ENCODE results near the gene SLC9A2. TPM values are rescaled to one million over a fixed set of nuclear protein-coding genes. Genes with fewer than 3 reads are reported as not detected.

The SLC9A2 gene
- total RNA-seq, 6 experiments from 2014 or later: not detected

DNA sequence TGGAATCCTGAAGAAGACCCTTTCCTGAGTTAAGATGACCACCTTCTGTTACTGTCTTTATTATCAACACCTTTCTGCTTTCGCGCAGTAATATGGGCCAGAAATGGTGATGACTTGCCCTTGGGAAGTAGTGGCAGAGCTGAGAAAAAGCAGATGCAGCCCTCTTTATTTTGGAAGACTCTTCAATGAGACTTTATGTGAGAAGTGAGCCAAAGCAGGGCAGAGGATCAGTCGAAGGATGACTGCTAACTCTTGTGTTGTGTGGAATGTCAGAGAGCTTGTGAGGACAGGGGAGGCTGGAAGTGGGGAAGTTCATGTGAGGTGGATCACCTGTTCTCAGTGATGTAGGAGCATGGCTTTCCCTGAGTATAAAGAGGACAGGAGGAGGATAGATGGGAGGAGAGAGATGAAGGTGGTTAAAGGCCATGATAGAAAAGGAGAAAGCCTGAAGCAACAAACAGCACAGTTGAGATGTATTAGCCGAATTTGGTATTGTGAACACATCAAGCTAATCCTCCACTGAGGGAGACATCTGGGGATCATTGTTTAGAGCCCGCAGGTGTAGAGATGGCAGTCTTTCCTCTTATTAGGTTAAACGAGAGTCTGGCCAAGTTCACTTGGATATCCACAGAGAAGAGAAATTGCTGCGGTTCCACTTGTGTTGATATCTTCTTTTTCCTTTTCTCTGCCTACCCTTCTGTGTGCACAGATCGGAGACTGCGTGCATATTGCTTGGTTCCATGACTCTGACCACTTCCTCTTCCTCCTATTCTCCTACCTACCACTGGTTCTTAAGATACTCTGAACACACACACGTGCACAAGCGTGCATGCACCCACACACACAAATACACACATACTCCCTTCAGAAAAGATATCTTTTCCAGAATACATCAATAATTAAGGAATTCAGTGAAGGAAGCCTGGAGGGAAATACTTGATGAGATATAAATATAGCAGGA lies 67.4 kb downstream of the SLC9A2 start:
- no peaks in the 10 kb centered on the region for H3K9me3 Mint-ChIP-seq
- no peak overlapping the region for H3K4me3 Mint-ChIP-seq

DNA sequence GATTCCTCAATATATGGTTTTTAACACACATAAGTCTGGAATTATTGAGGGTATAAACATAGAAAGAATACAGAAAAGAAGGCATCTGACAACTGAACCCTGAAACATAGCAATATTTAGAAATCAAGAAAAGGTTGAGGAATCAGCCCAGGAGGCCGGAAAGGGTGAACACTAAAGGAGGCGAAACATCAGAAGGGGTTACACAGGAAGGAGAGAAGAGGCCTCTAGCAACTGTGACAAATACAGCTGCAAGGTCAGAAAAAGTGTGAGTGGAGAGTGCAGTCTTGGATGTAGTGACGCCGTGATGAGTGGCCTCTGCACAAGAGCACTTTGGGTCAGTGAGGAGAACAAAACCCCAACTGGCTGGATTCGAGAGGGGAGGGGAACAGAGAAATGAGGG lies 70.7 kb downstream of the SLC9A2 start:
- Mint-ChIP-seq H3K27ac (no peak overlapping the region), H3K36me3 (ENCODE audit: low read depth) (no peaks in the 10 kb centered on the region), H3K4me3 (no peak overlapping the region), H3K4me1 (ENCODE audit: low read depth) (no peaks in the 10 kb centered on the region), H3K27me3 (ENCODE audit: insufficient read depth) (no peaks in the 10 kb centered on the region; the same call in none of the 2 replicates), H3K9me3 (no peaks in the 10 kb centered on the region)
- no peak for DNase-seq
- TF ChIP-seq, protein P1, sequence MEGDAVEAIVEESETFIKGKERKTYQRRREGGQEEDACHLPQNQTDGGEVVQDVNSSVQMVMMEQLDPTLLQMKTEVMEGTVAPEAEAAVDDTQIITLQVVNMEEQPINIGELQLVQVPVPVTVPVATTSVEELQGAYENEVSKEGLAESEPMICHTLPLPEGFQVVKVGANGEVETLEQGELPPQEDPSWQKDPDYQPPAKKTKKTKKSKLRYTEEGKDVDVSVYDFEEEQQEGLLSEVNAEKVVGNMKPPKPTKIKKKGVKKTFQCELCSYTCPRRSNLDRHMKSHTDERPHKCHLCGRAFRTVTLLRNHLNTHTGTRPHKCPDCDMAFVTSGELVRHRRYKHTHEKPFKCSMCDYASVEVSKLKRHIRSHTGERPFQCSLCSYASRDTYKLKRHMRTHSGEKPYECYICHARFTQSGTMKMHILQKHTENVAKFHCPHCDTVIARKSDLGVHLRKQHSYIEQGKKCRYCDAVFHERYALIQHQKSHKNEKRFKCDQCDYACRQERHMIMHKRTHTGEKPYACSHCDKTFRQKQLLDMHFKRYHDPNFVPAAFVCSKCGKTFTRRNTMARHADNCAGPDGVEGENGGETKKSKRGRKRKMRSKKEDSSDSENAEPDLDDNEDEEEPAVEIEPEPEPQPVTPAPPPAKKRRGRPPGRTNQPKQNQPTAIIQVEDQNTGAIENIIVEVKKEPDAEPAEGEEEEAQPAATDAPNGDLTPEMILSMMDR (IDR thresholded peaks at IDR 0.05): no peak

More for the DNA sequence above, 67.4 kb downstream of the SLC9A2 start:
- H3K4me1 Mint-ChIP-seq (ENCODE audit: low read depth): no peaks in the 10 kb centered on the region
- DNase-seq: no peak
- no peak overlapping the region for H3K27ac Mint-ChIP-seq
- TF ChIP-seq, protein P1 (IDR thresholded peaks at IDR 0.05): no peak
- H3K36me3 Mint-ChIP-seq (ENCODE audit: low read depth): no peaks in the 10 kb centered on the region
- no peaks in the 10 kb centered on the region for H3K27me3 Mint-ChIP-seq (ENCODE audit: insufficient read depth)

DNA sequence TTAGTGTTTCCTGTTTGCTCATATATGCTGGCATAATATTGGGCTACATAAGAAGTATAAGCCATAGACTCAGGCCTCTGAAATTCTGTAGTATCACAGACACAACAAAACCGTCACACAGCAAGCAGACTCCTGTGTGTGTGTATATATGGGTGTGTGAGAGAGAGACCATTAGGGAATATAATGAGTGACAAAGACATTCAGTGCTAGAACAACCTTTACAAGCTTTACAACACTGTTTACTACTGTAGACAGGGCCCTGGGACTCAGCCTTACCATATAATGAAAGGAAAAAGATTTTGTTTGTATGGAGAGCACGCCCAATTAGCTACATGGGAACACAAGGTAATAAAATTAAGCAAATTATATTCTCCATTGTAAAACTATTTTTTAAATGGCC lies 77.1 kb downstream of the SLC9A2 start:
- Mint-ChIP-seq H3K9me3 (no peaks in the 10 kb centered on the region), H3K27me3 (ENCODE audit: insufficient read depth) (peaks cover 4% of the 10 kb centered on the region), H3K36me3 (ENCODE audit: low read depth) (no peaks in the 10 kb centered on the region), H3K4me1 (ENCODE audit: low read depth) (peaks cover 5% of the 10 kb centered on the region; the same call in 1 of the 2 replicates), H3K4me3 (no peak overlapping the region), H3K27ac (no peak overlapping the region)
- TF ChIP-seq, protein P1 (IDR thresholded peaks at IDR 0.05): no peak
- DNase-seq: no peak

DNA sequence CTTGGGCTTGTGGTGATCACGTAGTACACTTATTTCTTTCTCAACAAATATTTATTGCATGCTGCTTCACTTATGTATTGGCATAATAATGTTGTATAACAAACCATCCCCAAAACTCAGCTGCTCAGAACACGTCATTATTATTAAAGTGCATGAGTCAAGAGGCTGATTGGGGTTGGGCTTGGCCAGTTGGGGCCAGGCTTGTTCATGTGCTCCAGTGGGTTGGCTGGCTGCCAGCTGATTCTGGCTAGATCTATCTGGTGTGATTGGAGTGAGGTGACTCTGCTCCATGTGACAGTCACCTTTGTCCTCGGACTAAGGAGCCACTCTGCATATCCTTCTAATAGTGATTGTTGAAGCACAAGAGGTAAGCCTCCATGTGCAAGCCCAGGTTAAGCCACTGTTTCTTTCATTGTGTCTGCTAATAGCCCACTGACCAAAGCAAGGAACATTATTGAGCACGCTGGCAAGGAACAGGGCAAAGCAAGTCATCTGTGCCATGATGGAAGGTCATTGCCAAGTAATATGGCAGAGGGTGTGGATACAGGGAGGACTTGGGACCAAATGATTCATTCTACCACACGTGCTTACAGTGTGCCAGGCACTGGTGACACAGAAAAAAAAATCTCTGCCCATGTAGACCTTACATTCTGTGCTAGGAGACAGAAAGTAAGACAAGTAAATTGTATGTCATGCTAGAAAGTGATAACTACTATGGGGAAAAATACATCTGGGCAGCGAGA lies 79.2 kb downstream of the SLC9A2 start:
- Mint-ChIP-seq H3K9me3 (no peaks in the 10 kb centered on the region), H3K4me1 (ENCODE audit: low read depth) (peaks cover 5% of the 10 kb centered on the region; the same call in 1 of the 2 replicates), H3K27me3 (ENCODE audit: insufficient read depth) (peaks cover 9% of the 10 kb centered on the region), H3K4me3 (no peak overlapping the region), H3K36me3 (ENCODE audit: low read depth) (no peaks in the 10 kb centered on the region), H3K27ac (no peak overlapping the region)
- TF ChIP-seq, protein P1 (IDR thresholded peaks at IDR 0.05): no peak
- DNase-seq: no peak

DNA sequence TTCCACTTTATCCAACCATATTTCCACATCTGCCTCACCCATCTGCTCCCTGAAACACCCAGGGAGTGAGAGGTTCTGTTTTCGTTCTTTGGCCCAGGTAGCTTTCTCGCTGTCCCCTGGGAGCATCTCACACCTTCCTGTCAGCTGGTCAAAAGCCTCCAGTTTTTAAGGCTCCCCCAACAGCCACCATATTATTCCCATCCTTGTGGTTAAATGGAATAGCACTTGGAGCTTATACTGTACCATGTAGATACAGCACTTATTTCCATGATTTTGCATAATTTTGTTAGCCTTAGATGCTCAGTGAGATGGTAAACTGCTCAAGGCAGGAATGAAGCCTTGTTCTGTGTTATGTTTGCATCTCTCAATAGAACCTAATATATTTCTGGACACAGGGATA lies 84.0 kb downstream of the SLC9A2 start:
- TF ChIP-seq, protein P1 (IDR thresholded peaks at IDR 0.05): no peak
- Mint-ChIP-seq H3K4me1 (ENCODE audit: low read depth) (peaks cover 6% of the 10 kb centered on the region), H3K9me3 (no peaks in the 10 kb centered on the region), H3K4me3 (no peak overlapping the region), H3K27ac (no peak overlapping the region), H3K27me3 (ENCODE audit: insufficient read depth) (peaks cover 14% of the 10 kb centered on the region), H3K36me3 (ENCODE audit: low read depth) (no peaks in the 10 kb centered on the region)
- no peak for DNase-seq
